Memory B cell (primary cell): ENCODE measurements around the gene TBC1D14.
"Not testable (repeated sequence)": the region's sequence is repeated elsewhere in the genome, so short reads cannot be mapped to it uniquely, and the experiment has no call there.

Source experiments
- ATAC-seq: fragments of 150-1000 bp; cut with Tn5 transposase; 2 replicates; pipeline ENCODE4 v1.10.0; 2021; ENCODE audit warnings: low read depth, mild to moderate bottlenecking, moderate library complexity
- DNase-seq, 2 donors: peaks; one replicate each; pipeline ENCODE4 v3.0.0; 2022; ENCODE audit warnings: low spot score in 2 of 2
- H3K27ac Mint-ChIP-seq: one replicate; pipeline ENCODE4 v1.8.0; 2022; ENCODE audit warnings: mild to moderate bottlenecking, moderate library complexity, mixed read lengths
- H3K27me3 Mint-ChIP-seq: one replicate; pipeline ENCODE4 v1.8.0; 2022; ENCODE audit warnings: mixed read lengths
- H3K36me3 Mint-ChIP-seq: one replicate; pipeline ENCODE4 v1.8.0; 2022; ENCODE audit warnings: mild to moderate bottlenecking, mixed read lengths
- H3K4me1 Mint-ChIP-seq: one replicate; pipeline ENCODE4 v1.8.0; 2022; ENCODE audit warnings: mixed read lengths
- H3K4me3 Mint-ChIP-seq: one replicate; pipeline ENCODE4 v1.8.0; 2022; ENCODE audit warnings: mild to moderate bottlenecking, moderate library complexity, mixed read lengths
- H3K9me3 Mint-ChIP-seq: one replicate; pipeline ENCODE4 v1.8.0; 2022; ENCODE audit warnings: mixed read lengths

TBC1D14 gene

DNA sequence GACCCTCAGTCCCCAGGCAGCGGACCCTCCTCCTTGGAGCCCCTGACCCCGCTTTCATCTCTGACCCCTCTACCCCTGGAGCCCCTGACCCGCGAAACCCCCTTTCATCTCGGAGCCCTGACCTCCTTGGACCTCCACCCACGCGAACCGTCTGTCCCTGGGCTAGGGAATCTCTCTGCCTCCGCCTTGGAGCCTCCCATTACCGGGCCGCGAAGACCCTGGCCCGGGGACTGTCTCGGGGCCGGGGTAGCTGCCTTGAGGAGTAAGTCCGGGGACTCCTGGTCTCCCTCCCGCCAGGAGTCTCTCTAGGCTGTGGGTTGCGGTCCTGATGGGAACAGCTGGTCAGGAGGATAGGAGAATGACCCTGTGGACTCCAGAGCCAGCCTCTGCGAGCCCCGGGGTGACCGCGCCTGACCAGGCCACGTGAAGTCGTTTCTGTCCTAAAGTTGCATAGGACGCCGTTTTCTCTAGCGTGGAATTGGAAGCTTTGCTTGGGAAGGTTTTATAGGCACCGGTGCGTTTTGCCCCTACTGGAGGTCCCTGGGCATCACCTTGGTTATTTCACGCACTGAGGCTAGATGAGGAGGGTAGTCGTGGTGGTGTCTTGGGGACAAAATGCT lies 824 bp downstream of the TBC1D14 start:
- Mint-ChIP-seq H3K36me3 (no peaks in the 10 kb centered on the region), H3K9me3 (no peaks in the 10 kb centered on the region), H3K27me3 (no peaks in the 10 kb centered on the region), H3K4me1 (peaks cover 29% of the 10 kb centered on the region), H3K4me3 (peak overlapping the region; percentile 90), H3K27ac (peak overlapping the region; percentile 70)
- ATAC-seq (no peak), DNase-seq (no peak)

GRCh38 chr4:6910960-6911874 lies 1.6 kb downstream of the TBC1D14 start:
- peak overlapping the region; percentile 90 for H3K4me3 Mint-ChIP-seq
- no peak for ATAC-seq
- H3K9me3 Mint-ChIP-seq, result no peaks in the 10 kb centered on the region
- no peak overlapping the region for H3K27ac Mint-ChIP-seq
- H3K36me3 Mint-ChIP-seq, result no peaks in the 10 kb centered on the region
- no peak for DNase-seq
- no peaks in the 10 kb centered on the region for H3K27me3 Mint-ChIP-seq
- peaks cover 31% of the 10 kb centered on the region for H3K4me1 Mint-ChIP-seq

GRCh38 chr4:6911917-6912316 lies 2.3 kb downstream of the TBC1D14 start:
- not testable (repeated sequence) for DNase-seq, H3K36me3 Mint-ChIP-seq, H3K4me3 Mint-ChIP-seq, H3K27me3 Mint-ChIP-seq, ATAC-seq, H3K27ac Mint-ChIP-seq, H3K9me3 Mint-ChIP-seq
- H3K4me1 Mint-ChIP-seq, result peaks cover 38% of the 10 kb centered on the region

DNA sequence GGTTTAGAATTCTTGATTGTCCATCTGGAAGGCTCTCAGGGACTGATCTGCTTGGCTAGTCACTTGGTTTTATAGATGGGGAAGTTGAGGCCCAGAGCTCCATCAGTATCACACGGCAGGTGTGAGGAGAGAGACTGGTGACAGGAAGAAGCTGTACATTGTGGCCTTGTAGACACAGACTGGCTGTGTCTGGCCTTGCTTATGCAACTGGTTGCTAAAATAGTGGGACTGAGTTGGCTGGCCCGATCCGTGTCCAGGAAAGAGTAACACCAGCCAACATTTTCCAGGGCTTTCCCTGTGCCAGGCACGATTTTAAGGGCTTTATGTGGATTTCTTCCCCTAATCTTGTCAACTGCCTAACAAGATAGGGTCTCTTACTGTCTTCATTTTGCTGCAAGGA lies 2.8 kb downstream of the TBC1D14 start:
- H3K4me3 Mint-ChIP-seq, result peak overlapping the region; percentile 32
- DNase-seq (no peak), ATAC-seq (no peak)
- H3K36me3 Mint-ChIP-seq, result no peaks in the 10 kb centered on the region
- no peak overlapping the region for H3K27ac Mint-ChIP-seq
- no peaks in the 10 kb centered on the region for H3K9me3 Mint-ChIP-seq
- H3K27me3 Mint-ChIP-seq, result no peaks in the 10 kb centered on the region
- peaks cover 43% of the 10 kb centered on the region for H3K4me1 Mint-ChIP-seq

GRCh38 chr4:6913350-6913905 lies 3.8 kb downstream of the TBC1D14 start:
- Mint-ChIP-seq H3K27ac (no peak overlapping the region), H3K4me3 (no peak overlapping the region), H3K9me3 (no peaks in the 10 kb centered on the region), H3K27me3 (no peaks in the 10 kb centered on the region), H3K4me1 (peaks cover 48% of the 10 kb centered on the region), H3K36me3 (no peaks in the 10 kb centered on the region)
- DNase-seq (no peak), ATAC-seq (no peak)

DNA sequence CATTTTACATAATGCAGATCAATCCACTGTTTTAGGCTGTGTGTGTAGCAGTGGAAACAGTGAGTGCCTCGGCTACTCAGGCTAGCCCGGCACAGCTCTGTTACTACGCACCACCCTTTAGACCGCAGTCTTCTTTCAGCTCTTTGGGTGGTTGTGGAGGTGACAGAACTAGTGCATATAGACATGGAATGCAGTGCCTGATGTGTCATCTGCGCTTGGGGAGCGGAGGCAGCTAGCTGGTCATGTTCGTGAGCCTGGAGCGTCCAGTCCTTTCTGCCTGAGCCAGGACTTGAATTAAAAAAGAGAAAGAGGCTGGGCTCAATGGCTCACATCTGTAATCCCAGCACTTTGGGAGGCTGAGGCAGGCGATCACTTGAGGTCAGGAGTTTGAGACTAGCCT lies 4.8 kb downstream of the TBC1D14 start:
- peaks cover 47% of the 10 kb centered on the region for H3K4me1 Mint-ChIP-seq
- no peak for DNase-seq
- no peak overlapping the region for H3K27ac Mint-ChIP-seq
- H3K27me3 Mint-ChIP-seq, result no peaks in the 10 kb centered on the region
- no peak overlapping the region for H3K4me3 Mint-ChIP-seq
- no peak for ATAC-seq
- H3K36me3 Mint-ChIP-seq, result no peaks in the 10 kb centered on the region
- H3K9me3 Mint-ChIP-seq, result no peaks in the 10 kb centered on the region

DNA sequence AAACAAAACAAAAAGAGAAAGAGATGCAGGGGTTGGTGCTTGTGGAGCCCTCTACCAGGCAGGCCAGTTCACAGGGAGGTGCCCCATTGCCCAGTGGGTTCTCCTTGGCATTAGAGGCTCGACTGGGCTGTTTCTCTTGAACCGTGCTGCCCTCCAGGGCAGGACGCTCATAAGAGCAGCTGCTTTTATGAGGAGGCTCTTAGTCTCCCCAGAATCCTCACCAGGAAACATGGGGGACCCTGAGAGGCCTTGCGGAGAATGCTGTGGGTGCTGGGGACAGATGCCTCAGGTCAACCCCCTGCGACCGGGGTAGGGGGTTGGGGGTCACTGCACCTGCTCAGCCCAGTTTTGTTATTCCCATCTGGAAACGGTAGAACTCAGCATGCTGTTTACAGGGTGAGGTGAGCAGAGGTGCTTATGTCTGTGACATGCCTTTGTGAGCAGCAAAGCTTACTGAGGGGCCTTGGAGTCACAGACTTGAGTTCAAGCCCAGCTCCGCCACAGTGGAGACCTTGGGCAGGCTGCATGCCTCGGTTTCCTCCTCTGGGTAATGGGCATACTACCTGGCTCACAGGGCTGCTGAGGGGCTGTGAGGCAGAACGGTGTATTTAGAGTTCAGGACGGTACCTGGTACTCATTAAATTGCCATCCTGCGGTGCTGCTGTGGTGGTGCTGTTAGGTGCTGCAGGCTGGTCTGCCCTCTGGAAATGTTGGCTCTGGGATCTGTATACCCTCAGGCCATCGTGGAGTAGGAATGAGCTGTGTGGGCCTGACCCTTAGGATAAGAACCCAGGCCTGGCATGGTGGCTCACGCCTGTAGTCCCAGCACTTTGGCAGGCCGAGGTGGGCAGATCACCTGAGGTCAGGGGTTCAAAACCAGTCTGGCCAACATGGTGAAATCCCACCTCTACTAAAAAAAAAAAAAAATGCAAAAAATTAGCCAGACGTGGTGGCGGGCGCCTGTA lies 5.7 kb downstream of the TBC1D14 start:
- Mint-ChIP-seq H3K4me3 (no peak overlapping the region), H3K27ac (no peak overlapping the region), H3K4me1 (peaks cover 48% of the 10 kb centered on the region), H3K9me3 (no peaks in the 10 kb centered on the region), H3K27me3 (no peaks in the 10 kb centered on the region), H3K36me3 (no peaks in the 10 kb centered on the region)
- no peak for ATAC-seq
- no peak for DNase-seq

- DNase-seq (no peak), ATAC-seq (no peak)
- peaks cover 44% of the 10 kb centered on the region for H3K4me1 Mint-ChIP-seq
- no peaks in the 10 kb centered on the region for H3K9me3 Mint-ChIP-seq
- H3K36me3 Mint-ChIP-seq, result no peaks in the 10 kb centered on the region
- no peak overlapping the region for H3K27ac Mint-ChIP-seq
- no peaks in the 10 kb centered on the region for H3K27me3 Mint-ChIP-seq
- H3K4me3 Mint-ChIP-seq, result no peak overlapping the region
Measured at GRCh38 chr4:6916069-6916586, 6.5 kb downstream of the TBC1D14 start.

- DNase-seq (no peak), ATAC-seq (peak; percentile 38)
- H3K4me3 Mint-ChIP-seq, result peak overlapping the region; percentile 71
- H3K4me1 Mint-ChIP-seq, result peaks cover 39% of the 10 kb centered on the region
- no peaks in the 10 kb centered on the region for H3K36me3 Mint-ChIP-seq
- H3K27ac Mint-ChIP-seq, result peak overlapping the region; percentile 82
- H3K9me3 Mint-ChIP-seq, result no peaks in the 10 kb centered on the region
- H3K27me3 Mint-ChIP-seq, result no peaks in the 10 kb centered on the region
Measured at GRCh38 chr4:6916587-6917460, 7.2 kb downstream of the TBC1D14 start.

GRCh38 chr4:6917461-6918271 lies 8.0 kb downstream of the TBC1D14 start:
- DNase-seq, result peak; percentile 50 to 63
- H3K27ac Mint-ChIP-seq, result peak overlapping the region; percentile 82
- peaks cover 1% of the 10 kb centered on the region for H3K36me3 Mint-ChIP-seq

DNA sequence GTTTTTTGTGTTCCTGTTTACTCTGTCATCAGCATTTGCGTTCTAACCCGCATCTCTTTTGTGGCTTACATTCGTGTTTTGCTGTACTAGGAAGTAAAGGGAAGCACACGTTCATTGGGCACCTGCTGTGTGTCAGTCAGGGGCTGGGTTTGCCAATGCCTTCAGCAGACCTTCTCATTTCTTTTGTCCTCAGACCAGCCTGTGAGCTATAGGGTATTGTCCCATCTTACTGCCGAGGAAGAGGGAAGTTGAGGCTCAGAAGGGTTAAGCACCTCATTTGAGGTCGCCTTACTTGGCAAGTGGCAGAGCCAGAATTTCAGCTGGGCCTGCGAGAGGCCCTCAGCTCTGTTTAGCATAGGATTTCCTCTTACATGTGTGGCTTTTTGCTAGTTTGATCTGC lies 8.7 kb downstream of the TBC1D14 start:
- DNase-seq (no peak), ATAC-seq (peak; percentile 23)
- Mint-ChIP-seq H3K4me3 (peak overlapping the region; percentile 15), H3K36me3 (peaks cover 1% of the 10 kb centered on the region), H3K9me3 (no peaks in the 10 kb centered on the region), H3K27me3 (no peaks in the 10 kb centered on the region), H3K27ac (peak overlapping the region; percentile 82), H3K4me1 (peaks cover 38% of the 10 kb centered on the region)

More at GRCh38 chr4:6917461-6918271, 8.0 kb downstream of the TBC1D14 start:
- Mint-ChIP-seq H3K9me3 (no peaks in the 10 kb centered on the region), H3K4me3 (peak overlapping the region; percentile 71), H3K4me1 (peaks cover 38% of the 10 kb centered on the region), H3K27me3 (no peaks in the 10 kb centered on the region)
- ATAC-seq, result peak; percentile 95

DNA sequence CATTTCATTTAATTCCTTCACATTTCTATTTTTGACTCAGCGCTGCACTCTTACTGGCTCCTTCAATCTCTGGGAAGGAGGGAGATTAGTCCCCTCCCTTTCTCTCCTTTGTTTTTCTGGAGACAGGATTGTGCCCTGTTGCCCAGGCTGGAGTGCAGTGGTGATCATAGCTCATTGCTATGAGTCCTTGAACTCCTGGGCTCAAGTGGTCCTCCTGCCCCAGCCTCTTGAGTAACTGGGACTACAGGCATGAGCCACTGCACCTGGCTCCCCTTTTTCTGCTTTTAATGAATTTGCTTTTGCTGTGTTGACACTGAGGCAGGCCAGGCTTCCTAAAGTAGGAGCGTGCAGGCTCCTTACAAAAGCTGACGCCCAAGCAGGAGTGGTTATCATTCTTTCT lies 10.5 kb downstream of the TBC1D14 start:
- Mint-ChIP-seq H3K4me1 (peaks cover 43% of the 10 kb centered on the region), H3K4me3 (peak overlapping the region; percentile 7), H3K27me3 (no peaks in the 10 kb centered on the region), H3K9me3 (no peaks in the 10 kb centered on the region), H3K27ac (no peak overlapping the region), H3K36me3 (peaks cover 12% of the 10 kb centered on the region)
- ATAC-seq (no peak), DNase-seq (no peak)
